Calu3 (cell line): ENCODE measurements around the gene FTO. TPM values are rescaled to one million over a fixed set of nuclear protein-coding genes. Genes with fewer than 3 reads are reported as not detected.

Experiments used
- BruUV-seq: library from RNA; stranded (reverse); fragments of 400-500 nt; replicated peaks from 2 replicates; lab custom pipeline; 2021; lab: Mats Ljungman, UMichigan
- CTCF ChIA-PET: fragments of 300-600 bp; sonication (Branson Sonifier 250); formaldehyde crosslinking; loops from one replicate; lab custom pipeline; 2022; ENCODE audit warnings: antibody characterized with exemption; lab: Charles Lee
- DNase-seq: peaks from one replicate; pipeline ENCODE4 v3.0.0; 2022
- H3K27ac Mint-ChIP-seq: one replicate; pipeline ENCODE4 v1.8.0; 2022; ENCODE audit warnings: mixed read lengths; ENCODE audit not compliant: unreplicated experiment
- H3K27me3 Mint-ChIP-seq: one replicate; pipeline ENCODE4 v1.8.0; 2022; ENCODE audit warnings: mixed read lengths; ENCODE audit not compliant: unreplicated experiment
- H3K36me3 Mint-ChIP-seq: one replicate; pipeline ENCODE4 v1.8.0; 2022; ENCODE audit warnings: mild to moderate bottlenecking, moderate library complexity, mixed read lengths; ENCODE audit not compliant: insufficient read depth, unreplicated experiment
- H3K4me1 Mint-ChIP-seq: one replicate; pipeline ENCODE4 v1.8.0; 2022; ENCODE audit warnings: mild to moderate bottlenecking, low read depth, mixed read lengths; ENCODE audit not compliant: unreplicated experiment
- H3K4me3 Mint-ChIP-seq: one replicate; pipeline ENCODE4 v1.8.0; 2022; ENCODE audit warnings: mild to moderate bottlenecking, low read depth, moderate library complexity, mixed read lengths; ENCODE audit not compliant: unreplicated experiment
- H3K9me3 Mint-ChIP-seq: one replicate; pipeline ENCODE4 v1.8.0; 2022; ENCODE audit warnings: low read depth, mixed read lengths; ENCODE audit not compliant: unreplicated experiment
- intact Hi-C: fragments of 100-400 bp; cut with micrococcal nuclease; formaldehyde crosslinking; loops from one replicate; pipeline ENCODE4 v1.10.0; 2022; ENCODE audit not compliant: unreplicated experiment
- total RNA-seq: library from RNA; stranded (reverse); gene quantifications from 2 replicates; pipeline ENCODE4 v1.2.3, GENCODE V29; 2022
- TF ChIP-seq, protein P1 (sequence below): fragments of 200-600 bp; IDR thresholded peaks from one replicate; pipeline ENCODE4 v1.8.0; 2022; ENCODE audit warnings: antibody characterized with exemption; ENCODE audit not compliant: unreplicated experiment

FTO gene
- total RNA-seq, 1 experiment from 2014 or later, result 68.9 TPM

DNA sequence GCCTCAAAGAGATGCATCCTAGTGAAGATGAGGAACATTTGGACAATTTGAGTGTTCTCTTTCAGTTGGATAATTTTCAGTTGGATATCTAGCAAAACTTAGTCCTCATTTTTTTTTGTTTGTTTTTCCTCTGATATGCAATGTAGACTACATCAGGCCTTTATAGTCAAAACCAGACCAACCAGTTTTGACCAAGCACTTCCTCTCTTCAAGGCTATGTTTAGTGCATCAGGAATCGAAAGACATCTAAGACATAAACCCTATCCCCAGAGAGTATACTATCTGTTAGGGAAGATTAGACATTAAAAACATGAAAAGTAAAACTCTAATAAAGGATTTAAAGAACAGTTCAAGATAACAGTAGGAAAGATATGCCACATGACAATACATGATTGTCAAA lies 326.5 kb downstream of the FTO start:
- H3K27me3 Mint-ChIP-seq, result no peaks in the 10 kb centered on the region

DNA sequence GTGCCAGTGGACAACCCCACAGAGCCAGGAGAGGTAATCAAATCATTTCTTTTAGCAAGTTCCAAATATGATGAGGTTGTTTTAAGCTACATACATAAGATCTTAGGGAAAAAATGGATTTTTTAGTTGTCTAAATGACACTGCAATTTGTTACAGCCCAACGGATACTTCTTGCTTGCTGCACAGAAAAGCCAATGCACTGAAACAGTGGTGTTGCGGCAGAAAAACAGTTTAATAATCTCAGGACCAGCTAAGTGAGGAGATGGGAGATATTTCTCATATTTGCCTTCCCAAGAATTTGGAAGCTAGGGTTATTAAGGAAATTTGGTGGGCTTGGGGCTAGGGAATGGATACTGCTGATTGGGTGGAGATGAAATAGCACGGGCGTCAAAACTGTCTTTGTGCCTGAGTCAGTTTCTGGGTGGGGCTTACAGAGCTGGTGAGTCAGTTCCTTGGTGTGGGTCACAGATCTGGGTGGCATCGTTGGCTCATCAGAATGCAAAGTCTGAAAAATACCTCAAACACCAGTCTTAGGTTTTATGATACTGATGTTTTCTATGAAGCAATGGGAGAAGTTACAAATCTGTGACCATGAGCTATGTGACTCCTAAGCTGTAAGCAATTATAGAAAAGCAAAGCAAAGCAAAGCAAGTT lies 327.3 kb downstream of the FTO start:
- Mint-ChIP-seq H3K27ac (no peak overlapping the region), H3K4me1 (peaks cover 32% of the 10 kb centered on the region), H3K27me3 (no peaks in the 10 kb centered on the region), H3K9me3 (peaks cover 13% of the 10 kb centered on the region), H3K4me3 (no peak overlapping the region), H3K36me3 (peaks cover 4% of the 10 kb centered on the region)
- intact Hi-C loops, result no loop called here
- no peak for DNase-seq
- CTCF ChIA-PET, result no interaction called here
- no TSS peak for BruUV-seq
- TF ChIP-seq, protein P1, sequence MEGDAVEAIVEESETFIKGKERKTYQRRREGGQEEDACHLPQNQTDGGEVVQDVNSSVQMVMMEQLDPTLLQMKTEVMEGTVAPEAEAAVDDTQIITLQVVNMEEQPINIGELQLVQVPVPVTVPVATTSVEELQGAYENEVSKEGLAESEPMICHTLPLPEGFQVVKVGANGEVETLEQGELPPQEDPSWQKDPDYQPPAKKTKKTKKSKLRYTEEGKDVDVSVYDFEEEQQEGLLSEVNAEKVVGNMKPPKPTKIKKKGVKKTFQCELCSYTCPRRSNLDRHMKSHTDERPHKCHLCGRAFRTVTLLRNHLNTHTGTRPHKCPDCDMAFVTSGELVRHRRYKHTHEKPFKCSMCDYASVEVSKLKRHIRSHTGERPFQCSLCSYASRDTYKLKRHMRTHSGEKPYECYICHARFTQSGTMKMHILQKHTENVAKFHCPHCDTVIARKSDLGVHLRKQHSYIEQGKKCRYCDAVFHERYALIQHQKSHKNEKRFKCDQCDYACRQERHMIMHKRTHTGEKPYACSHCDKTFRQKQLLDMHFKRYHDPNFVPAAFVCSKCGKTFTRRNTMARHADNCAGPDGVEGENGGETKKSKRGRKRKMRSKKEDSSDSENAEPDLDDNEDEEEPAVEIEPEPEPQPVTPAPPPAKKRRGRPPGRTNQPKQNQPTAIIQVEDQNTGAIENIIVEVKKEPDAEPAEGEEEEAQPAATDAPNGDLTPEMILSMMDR, result no peak

More for the DNA sequence above, 326.5 kb downstream of the FTO start:
- peaks cover 13% of the 10 kb centered on the region for H3K9me3 Mint-ChIP-seq
- TF ChIP-seq, protein P1, result no peak
- CTCF ChIA-PET, result no interaction called here
- H3K27ac Mint-ChIP-seq, result no peak overlapping the region
- intact Hi-C loops, result no loop called here
- no peak overlapping the region for H3K4me3 Mint-ChIP-seq
- no peak for DNase-seq
- peaks cover 5% of the 10 kb centered on the region for H3K36me3 Mint-ChIP-seq
- BruUV-seq, result no TSS peak
- H3K4me1 Mint-ChIP-seq, result peaks cover 35% of the 10 kb centered on the region

GRCh38 chr16:54033747-54034146 lies 329.8 kb downstream of the FTO start:
- Mint-ChIP-seq H3K4me3 (no peak overlapping the region), H3K36me3 (no peaks in the 10 kb centered on the region), H3K27me3 (no peaks in the 10 kb centered on the region), H3K4me1 (peaks cover 8% of the 10 kb centered on the region), H3K9me3 (peaks cover 16% of the 10 kb centered on the region), H3K27ac (no peak overlapping the region)
- no peak for DNase-seq
- TF ChIP-seq, protein P1, result no peak
- CTCF ChIA-PET, result no interaction called here
- intact Hi-C loops, result no loop called here
- BruUV-seq, result no TSS peak

GRCh38 chr16:54034684-54035083 lies 330.7 kb downstream of the FTO start:
- H3K27me3 Mint-ChIP-seq, result no peaks in the 10 kb centered on the region
- H3K4me3 Mint-ChIP-seq, result no peak overlapping the region
- no peaks in the 10 kb centered on the region for H3K36me3 Mint-ChIP-seq
- TF ChIP-seq, protein P1, result no peak
- CTCF ChIA-PET, result no interaction called here
- H3K4me1 Mint-ChIP-seq, result peaks cover 8% of the 10 kb centered on the region
- intact Hi-C loops, result no loop called here
- no TSS peak for BruUV-seq
- H3K27ac Mint-ChIP-seq, result no peak overlapping the region
- H3K9me3 Mint-ChIP-seq, result peaks cover 16% of the 10 kb centered on the region
- no peak for DNase-seq
